Keratinocyte (primary cell): ENCODE measurements around the gene FAM217B. TPM values are rescaled to one million over a fixed set of nuclear protein-coding genes. Genes with fewer than 3 reads are reported as not detected.

Source experiments
- DNase-seq: peaks from one replicate; pipeline ENCODE4 v3.0.0-alpha.2; 2011; ENCODE audit warnings: low read depth, missing footprints, low spot score
- FAIRE-seq: peaks from 2 replicates; lab custom pipeline; 2011; peaks lifted over from hg19 to GRCh38; lab: Jason Lieb, UNC
- H2AFZ ChIP-seq: 2 replicates; pipeline ENCODE4 v1.6.0; 2012; ENCODE audit warnings: low read length, control low read depth, inconsistent platforms; ENCODE audit not compliant: control insufficient read depth
- H3K27ac ChIP-seq: 2 replicates; pipeline ENCODE4 v1.5.1; 2011; ENCODE audit warnings: low read length; ENCODE audit not compliant: control insufficient read depth, insufficient read depth
- H3K27me3 ChIP-seq: 3 replicates; pipeline ENCODE4 v1.6.0; 2011; ENCODE audit warnings: low read length; ENCODE audit not compliant: control insufficient read depth, insufficient read depth; ENCODE audit errors: extremely low read depth
- H3K36me3 ChIP-seq, 2 experiments: 2 replicates in 1 of 2; 3 replicates in 1 of 2; pipeline ENCODE4 v1.5.1; 2011; ENCODE audit warnings: low read length in 2 of 2, mild to moderate bottlenecking in 1 of 2; ENCODE audit not compliant: control insufficient read depth in 2 of 2, insufficient read depth in 2 of 2; ENCODE audit errors: extremely low read depth in 1 of 2
- H3K4me1 ChIP-seq: 3 replicates; pipeline ENCODE4 v1.5.1; 2011; ENCODE audit warnings: low read length; ENCODE audit not compliant: control insufficient read depth, insufficient read depth; ENCODE audit errors: extremely low read depth
- H3K4me2 ChIP-seq: 3 replicates; pipeline ENCODE4 v1.6.0; 2011; ENCODE audit warnings: low read depth, low read length; ENCODE audit not compliant: control insufficient read depth, insufficient read depth; ENCODE audit errors: extremely low read depth
- H3K4me3 ChIP-seq, 3 experiments: fragments of 200-600 bp in 1 of 3; sonication (generic) in 1 of 3; 2 replicates in 2 of 3; 3 replicates in 1 of 3; pipeline ENCODE4 v1.5.1; 2011 to 2016; ENCODE audit warnings: low read length in 3 of 3, mild to moderate bottlenecking in 3 of 3, control low read depth in 2 of 3, inconsistent platforms in 1 of 3, low read depth in 1 of 3, mixed read lengths in 1 of 3, mixed run types in 1 of 3, moderate library complexity in 1 of 3; ENCODE audit not compliant: control insufficient read depth in 2 of 3, insufficient read depth in 2 of 3; ENCODE audit errors: extremely low read depth in 1 of 3
- H3K79me2 ChIP-seq: 2 replicates; pipeline ENCODE4 v1.6.0; 2012; ENCODE audit warnings: low read length; ENCODE audit not compliant: control insufficient read depth, insufficient read depth
- H3K9ac ChIP-seq: 3 replicates; pipeline ENCODE4 v1.6.0; 2011; ENCODE audit warnings: low read length; ENCODE audit not compliant: control insufficient read depth, insufficient read depth; ENCODE audit errors: extremely low read depth
- H3K9me1 ChIP-seq: 3 replicates; pipeline ENCODE4 v1.6.0; 2011; ENCODE audit warnings: low read length; ENCODE audit not compliant: control insufficient read depth, insufficient read depth; ENCODE audit errors: extremely low read depth
- H3K9me3 ChIP-seq: 2 replicates; pipeline ENCODE4 v1.5.1; 2012; ENCODE audit warnings: low read depth, low read length; ENCODE audit not compliant: control insufficient read depth
- H4K20me1 ChIP-seq: 3 replicates; pipeline ENCODE4 v1.6.0; 2011; ENCODE audit warnings: low read length; ENCODE audit not compliant: control insufficient read depth, insufficient read depth; ENCODE audit errors: extremely low read depth
- CTCF ChIP-seq, 3 experiments: IDR thresholded peaks in 1 of 3; conservative IDR thresholded peaks in 1 of 3; optimal IDR thresholded peaks in 1 of 3; 2 replicates in 2 of 3; 3 replicates in 1 of 3; pipeline versions ENCODE3 to v1.5.1; 2011; ENCODE audit warnings: low read length in 3 of 3, mild to moderate bottlenecking in 3 of 3, moderate library complexity in 2 of 3, control low read depth in 1 of 3, inconsistent platforms in 1 of 3; ENCODE audit not compliant: insufficient read depth in 2 of 3; ENCODE audit errors: extremely low read depth in 1 of 3
- EZH2 ChIP-seq: IDR thresholded peaks from one replicate; pipeline ENCODE4 v1.6.1; 2012; ENCODE audit warnings: inconsistent platforms, mild to moderate bottlenecking, low read length, moderate library complexity
- dilution Hi-C: fragments of 300-500 bp; cut with MboI; formaldehyde crosslinking; loops from one replicate; pipeline ENCODE4 v1.7.0; 2020; ENCODE audit warnings: low sequenced_read_pairs; ENCODE audit not compliant: extremely low pct_ligation_motif_present
- polyA plus RNA-seq, 5 experiments: library from polyadenylated mRNA; depleted of rRNA in 3 of 5; stranded (reverse) in 3 of 5; stranded (forward) in 1 of 5; unstranded in 1 of 5; fragments of >200 nt; gene quantifications; 1 replicate in 1 of 5; 2 replicates in 3 of 5; 3 replicates in 1 of 5; pipeline versions ENCODE4 v1.2.1 to v1.2.3, GENCODE V29; 2011 to 2012; ENCODE audit warnings: missing spikeins in 2 of 5, low read depth in 1 of 5, low replicate concordance in 1 of 5

FAM217B gene
- polyA plus RNA-seq, 1 donor (not counting 4 experiments of a cell fraction or from before 2014, with no cell fraction given): 10.1 TPM

GRCh38 chr20:59984541-59984940, 44.4 kb downstream of the FAM217B start:
- DNase-seq (no peak), FAIRE-seq (no peak)
- no peaks in the 10 kb centered on the region for H3K9me1 ChIP-seq
- no peak overlapping the region for H3K27ac ChIP-seq
- no peaks in the 10 kb centered on the region for H3K27me3 ChIP-seq
- TF ChIP-seq CTCF (optimal IDR thresholded peaks at IDR 0.05 in 1 of 3, IDR thresholded peaks at IDR 0.05 in 1 of 3, conservative IDR thresholded peaks at IDR 0.05 in 1 of 3; ENCODE audit: extremely low read depth in 1 of 3, insufficient read depth in 2 of 3, low read length in 3 of 3) (no peak), EZH2 (no peak)
- H3K9ac ChIP-seq: no peak overlapping the region
- peaks cover 21% of the 10 kb centered on the region for H3K4me1 ChIP-seq
- no peaks in the 10 kb centered on the region for H3K79me2 ChIP-seq
- no peaks in the 10 kb centered on the region for H3K36me3 ChIP-seq
- H3K4me2 ChIP-seq: no peak overlapping the region
- H3K4me3 ChIP-seq: no peak overlapping the region
- no peak overlapping the region for H2AFZ ChIP-seq
- no peaks in the 10 kb centered on the region for H3K9me3 ChIP-seq
- dilution Hi-C loops: no loop called here
- no peaks in the 10 kb centered on the region for H4K20me1 ChIP-seq

- DNase-seq (no peak), FAIRE-seq (no peak)
- Histone ChIP-seq H3K4me1 (peaks cover 21% of the 10 kb centered on the region), H4K20me1 (no peaks in the 10 kb centered on the region), H3K36me3 (no peaks in the 10 kb centered on the region), H2AFZ (no peak overlapping the region), H3K9me3 (no peaks in the 10 kb centered on the region), H3K79me2 (no peaks in the 10 kb centered on the region), H3K27ac (no peak overlapping the region), H3K27me3 (no peaks in the 10 kb centered on the region), H3K9ac (no peak overlapping the region), H3K4me2 (no peak overlapping the region), H3K9me1 (no peaks in the 10 kb centered on the region), H3K4me3 (no peak overlapping the region)
- dilution Hi-C loops: no loop called here
- TF ChIP-seq CTCF (optimal IDR thresholded peaks at IDR 0.05 in 1 of 3, IDR thresholded peaks at IDR 0.05 in 1 of 3, conservative IDR thresholded peaks at IDR 0.05 in 1 of 3; ENCODE audit: extremely low read depth in 1 of 3, insufficient read depth in 2 of 3, low read length in 3 of 3) (no peak), EZH2 (no peak)
These were observed 45.0 kb downstream of the FAM217B start for GRCh38 chr20:59985164-59985563.
